Mesothelial cell of epicardium (in vitro differentiated cells): Measurements from ENCODE around the gene MORC3. TPM values are rescaled to one million over a fixed set of nuclear protein-coding genes. Genes with fewer than 3 reads are reported as not detected.
"Not testable (repeated sequence)": the region's sequence is repeated elsewhere in the genome, so short reads cannot be mapped to it uniquely, and the experiment has no call there.

Experiments
- DNase-seq, 2 experiments: peaks; one replicate each; pipeline ENCODE4 v3.0.0; 2021; ENCODE audit warnings: low spot score in 2 of 2; ENCODE audit not compliant: unreplicated experiment in 2 of 2
- H3K27ac Mint-ChIP-seq: 2 replicates; pipeline ENCODE4 v1.8.0; 2021; ENCODE audit warnings: mixed read lengths
- H3K27me3 Mint-ChIP-seq: 2 replicates; pipeline ENCODE4 v1.8.0; 2021; ENCODE audit warnings: low read depth, mixed read lengths
- H3K36me3 Mint-ChIP-seq: 2 replicates; pipeline ENCODE4 v1.8.0; 2021; ENCODE audit warnings: mixed read lengths
- H3K4me1 Mint-ChIP-seq: 2 replicates; pipeline ENCODE4 v1.8.0; 2021; ENCODE audit warnings: mixed read lengths
- H3K4me3 Mint-ChIP-seq: 2 replicates; pipeline ENCODE4 v1.8.0; 2021; ENCODE audit warnings: mild to moderate bottlenecking, moderate library complexity, mixed read lengths
- H3K9me3 Mint-ChIP-seq: 2 replicates; pipeline ENCODE4 v1.8.0; 2021; ENCODE audit warnings: mixed read lengths
- CTCF ChIP-seq: fragments of 200-600 bp; sonication (generic); IDR thresholded peaks from one replicate; pipeline ENCODE4 v1.5.0; 2021; ENCODE audit warnings: antibody characterized with exemption; ENCODE audit not compliant: unreplicated experiment
- total RNA-seq: library from RNA; stranded (reverse); gene quantifications from 3 replicates; pipeline ENCODE4 v1.2.1, GENCODE V29; 2021

The MORC3 gene
- 32.6 to 35.2 TPM (median 33.0 TPM) in 3 replicates for total RNA-seq

GRCh38 chr21:36319767-36320420, at the start of gene MORC3:
MORC3 (plus strand) TSS chr21:36320197; CDS start chr21:36320265, 68 bp downstream.
- peak within 1 kb of the TSS; percentile 95 for H3K4me3 Mint-ChIP-seq

GRCh38 chr21:36270786-36271695, 49.0 kb upstream of the MORC3 start:
- not testable (repeated sequence) for DNase-seq, H3K27ac Mint-ChIP-seq, H3K4me3 Mint-ChIP-seq, H3K27me3 Mint-ChIP-seq, H3K4me1 Mint-ChIP-seq
- H3K36me3 Mint-ChIP-seq: peaks cover 25% of the 10 kb centered on the region
- peaks cover 11% of the 10 kb centered on the region for H3K9me3 Mint-ChIP-seq

More at GRCh38 chr21:36319767-36320420, at the start of gene MORC3:
- Mint-ChIP-seq H3K36me3 (peaks cover 6% of the 10 kb centered on the region), H3K4me1 (peaks cover 22% of the 10 kb centered on the region), H3K27ac (peak within 1 kb of the TSS; percentile 99), H3K9me3 (peaks cover 6% of the 10 kb centered on the region), H3K27me3 (no peaks in the 10 kb centered on the region)
- DNase-seq: peak; percentile 98 to 99
- no peak for TF ChIP-seq CTCF

- Mint-ChIP-seq H3K4me3 (no peak overlapping the region), H3K27ac (no peak overlapping the region), H3K27me3 (no peaks in the 10 kb centered on the region), H3K4me1 (peaks cover 2% of the 10 kb centered on the region), H3K9me3 (no peaks in the 10 kb centered on the region), H3K36me3 (peaks cover 12% of the 10 kb centered on the region)
- no peak for TF ChIP-seq CTCF
- DNase-seq: no peak
Observed at GRCh38 chr21:36274128-36274527, 45.9 kb upstream of the MORC3 start.

- Mint-ChIP-seq H3K4me1 (no peaks in the 10 kb centered on the region), H3K9me3 (no peaks in the 10 kb centered on the region), H3K27ac (no peak overlapping the region), H3K4me3 (no peak overlapping the region), H3K36me3 (peaks cover 6% of the 10 kb centered on the region), H3K27me3 (no peaks in the 10 kb centered on the region)
- DNase-seq: no peak
- TF ChIP-seq CTCF: no peak
Observed at GRCh38 chr21:36282568-36283230, 37.3 kb upstream of the MORC3 start.

- H3K4me3 Mint-ChIP-seq, H3K4me1 Mint-ChIP-seq, H3K27me3 Mint-ChIP-seq, H3K9me3 Mint-ChIP-seq, DNase-seq, H3K27ac Mint-ChIP-seq, H3K36me3 Mint-ChIP-seq: not testable (repeated sequence)
Observed at GRCh38 chr21:36283231-36283622, 36.8 kb upstream of the MORC3 start.

- H3K4me3 Mint-ChIP-seq: no peak overlapping the region
- H3K36me3 Mint-ChIP-seq: peaks cover 22% of the 10 kb centered on the region
- no peaks in the 10 kb centered on the region for H3K27me3 Mint-ChIP-seq
- H3K9me3 Mint-ChIP-seq: peaks cover 6% of the 10 kb centered on the region
- no peak for TF ChIP-seq CTCF
- H3K27ac Mint-ChIP-seq: no peak overlapping the region
- H3K4me1 Mint-ChIP-seq: no peaks in the 10 kb centered on the region
- no peak for DNase-seq
Observed at GRCh38 chr21:36288651-36289243, 31.2 kb upstream of the MORC3 start.
